H1 (cell line): ENCODE measurements around the gene DNAAF5. TPM values are rescaled to one million over a fixed set of nuclear protein-coding genes. Genes with fewer than 3 reads are reported as not detected.

Source experiments
- CTCF ChIA-PET: fragments of 300-600 bp; sonication (Branson Sonifier 250); formaldehyde crosslinking; loops from one replicate; lab custom pipeline; 2021; ENCODE audit not compliant: partially characterized antibody; lab: Charles Lee
- POLR2A ChIA-PET: fragments of 300-600 bp; sonication (Branson Sonifier 250); formaldehyde crosslinking; loops from one replicate; lab custom pipeline; 2021; ENCODE audit warnings: inconsistent platforms; ENCODE audit not compliant: partially characterized antibody; lab: Charles Lee
- DNase-seq, 2 experiments: peaks; one replicate each; pipeline versions ENCODE4 v3.0.0 to v3.0.0-alpha.2; 2010 to 2022; ENCODE audit warnings: low spot score in 2 of 2, low read depth in 1 of 2, mixed read lengths in 1 of 2
- FAIRE-seq: peaks from 2 replicates; lab custom pipeline; 2011; peaks lifted over from hg19 to GRCh38; lab: Jason Lieb, UNC
- H2AFZ ChIP-seq: 2 replicates; pipeline ENCODE4 v1.8.1; 2012; ENCODE audit warnings: low read length, inconsistent platforms
- H2AK5ac ChIP-seq: 2 replicates; pipeline ENCODE4 v1.6.1; 2013; ENCODE audit warnings: low read depth, low read length
- H2BK120ac ChIP-seq: replicated peaks from 2 replicates; pipeline ENCODE3; 2013; ENCODE audit warnings: low read depth, low read length, inconsistent platforms
- H2BK12ac ChIP-seq: 2 replicates; pipeline ENCODE4 v1.6.1; 2013; ENCODE audit warnings: low read depth, low read length
- H2BK15ac ChIP-seq: 2 replicates; pipeline ENCODE4 v1.6.1; 2013; ENCODE audit warnings: low read length
- H2BK20ac ChIP-seq: 2 replicates; pipeline ENCODE4 v1.6.1; 2013; ENCODE audit warnings: low read length
- H2BK5ac ChIP-seq: 2 replicates; pipeline ENCODE4 v1.6.1; 2013; ENCODE audit warnings: low read depth, low read length
- H3K14ac ChIP-seq: 2 replicates; pipeline ENCODE4 v1.6.1; 2013; ENCODE audit warnings: inconsistent platforms; ENCODE audit not compliant: insufficient read length
- H3K18ac ChIP-seq: 2 replicates; pipeline ENCODE4 v1.6.1; 2013; ENCODE audit warnings: low read length; ENCODE audit errors: extremely low read depth
- H3K23ac ChIP-seq: 2 replicates; pipeline ENCODE4 v1.6.1; 2013; ENCODE audit warnings: inconsistent platforms; ENCODE audit not compliant: insufficient read length
- H3K23me2 ChIP-seq: 2 replicates; pipeline ENCODE4 v1.6.1; 2013; ENCODE audit warnings: low read depth, low read length
- H3K27ac ChIP-seq: 2 replicates; pipeline ENCODE4 v1.6.1; 2011; ENCODE audit warnings: low read depth, low read length, inconsistent platforms
- H3K27me3 ChIP-seq, 4 experiments: replicated peaks in 1 of 4; 1 replicate in 1 of 4; 2 replicates in 3 of 4; pipeline versions ENCODE4 v1.6.1 to v1.8.1; 2011 to 2013; ENCODE audit warnings: low read length in 3 of 4, mild to moderate bottlenecking in 3 of 4, inconsistent platforms in 2 of 4, mixed read lengths in 2 of 4, moderate library complexity in 1 of 4; ENCODE audit not compliant: control insufficient read depth in 3 of 4, insufficient read depth in 3 of 4; ENCODE audit errors: extremely low read depth in 1 of 4
- H3K36me3 ChIP-seq, 4 experiments: 2 replicates each; pipeline versions ENCODE4 v1.6.1 to v1.8.1; 2011 to 2013; ENCODE audit warnings: mild to moderate bottlenecking in 4 of 4, low read length in 3 of 4, moderate library complexity in 2 of 4, control low read depth in 1 of 4, inconsistent platforms in 1 of 4; ENCODE audit not compliant: insufficient read depth in 4 of 4, control insufficient read depth in 2 of 4
- H3K4ac ChIP-seq: replicated peaks from 2 replicates; pipeline ENCODE3; 2013; ENCODE audit warnings: low read length, low read depth, mixed read lengths, inconsistent platforms; ENCODE audit not compliant: insufficient read length
- H3K4me1 ChIP-seq, 4 experiments: replicated peaks in 1 of 4; 1 replicate in 1 of 4; 2 replicates in 3 of 4; pipeline versions ENCODE4 v1.6.1 to v1.8.1; 2011 to 2013; ENCODE audit warnings: low read length in 3 of 4, inconsistent platforms in 2 of 4, mixed read lengths in 1 of 4; ENCODE audit not compliant: insufficient read depth in 4 of 4, control insufficient read depth in 3 of 4
- H3K4me2 ChIP-seq, 2 experiments: 2 replicates each; pipeline versions ENCODE4 v1.6.1 to v1.8.1; 2011 to 2013; ENCODE audit warnings: low read depth in 2 of 2, low read length in 2 of 2, control low read depth in 1 of 2, inconsistent platforms in 1 of 2, mild to moderate bottlenecking in 1 of 2; ENCODE audit not compliant: insufficient read depth in 1 of 2
- H3K4me3 ChIP-seq, 4 experiments: fragments of 200-600, 300-600 bp in 1 of 4; sonication (generic), shearing (Covaris generic), sonication (Bioruptor Twin) in 1 of 4; 2 replicates each; pipeline versions ENCODE4 v1.5.1 to v1.8.1; 2011 to 2016; ENCODE audit warnings: low read length in 4 of 4, low read depth in 3 of 4, control low read depth in 2 of 4, inconsistent platforms in 2 of 4, mild to moderate bottlenecking in 2 of 4, mixed read lengths in 1 of 4, moderate library complexity in 1 of 4; ENCODE audit not compliant: insufficient read depth in 2 of 4; ENCODE audit errors: extremely low read depth in 1 of 4
- H3K56ac ChIP-seq: replicated peaks from 2 replicates; pipeline ENCODE3; 2013; ENCODE audit warnings: low read depth, mild to moderate bottlenecking, mixed read lengths, low read length, inconsistent platforms; ENCODE audit not compliant: insufficient read length
- H3K79me1 ChIP-seq: 2 replicates; pipeline ENCODE4 v1.6.1; 2013; ENCODE audit warnings: low read depth, low read length, control low read depth
- H3K79me2 ChIP-seq, 2 experiments: 2 replicates each; pipeline versions ENCODE4 v1.6.1 to v1.8.1; 2012 to 2013; ENCODE audit warnings: low read length in 2 of 2, mild to moderate bottlenecking in 2 of 2, inconsistent platforms in 1 of 2; ENCODE audit not compliant: insufficient read depth in 2 of 2, control insufficient read depth in 1 of 2
- H3K9ac ChIP-seq, 4 experiments: replicated peaks in 1 of 4; 1 replicate in 1 of 4; 2 replicates in 3 of 4; pipeline versions ENCODE4 v1.6.1 to v1.8.1; 2011 to 2013; ENCODE audit warnings: low read depth in 3 of 4, low read length in 3 of 4, control low read depth in 2 of 4, mild to moderate bottlenecking in 2 of 4, moderate library complexity in 2 of 4, inconsistent platforms in 1 of 4; ENCODE audit errors: extremely low read depth in 1 of 4
- H3K9me3 ChIP-seq, 2 experiments: 2 replicates each; pipeline versions ENCODE4 v1.6.1 to v1.8.1; 2012 to 2013; ENCODE audit warnings: mild to moderate bottlenecking in 2 of 2, moderate library complexity in 2 of 2, control low read depth in 1 of 2, inconsistent platforms in 1 of 2, low read depth in 1 of 2, low read length in 1 of 2, mixed read lengths in 1 of 2; ENCODE audit not compliant: insufficient read depth in 2 of 2
- H4K20me1 ChIP-seq, 2 experiments: replicated peaks in 1 of 2; 2 replicates each; pipeline versions ENCODE3 to v1.8.1; 2011 to 2013; ENCODE audit warnings: inconsistent platforms in 2 of 2, low read length in 2 of 2, mild to moderate bottlenecking in 1 of 2; ENCODE audit not compliant: insufficient read depth in 2 of 2, control insufficient read depth in 1 of 2
- H4K5ac ChIP-seq: 2 replicates; pipeline ENCODE4 v1.6.1; 2013; ENCODE audit warnings: low read length, low read depth, mixed read lengths, inconsistent platforms; ENCODE audit not compliant: insufficient read length
- H4K8ac ChIP-seq: 2 replicates; pipeline ENCODE4 v1.8.0; 2013; ENCODE audit warnings: mild to moderate bottlenecking, moderate library complexity, low read length, inconsistent platforms; ENCODE audit not compliant: insufficient read depth; ENCODE audit errors: extremely low read depth
- H4K91ac ChIP-seq: replicated peaks from 2 replicates; pipeline ENCODE3; 2013; ENCODE audit warnings: low read length, mixed read lengths, inconsistent platforms; ENCODE audit not compliant: insufficient read length
- WGBS, 2 experiments: shearing (Covaris generic) in 1 of 2; methylation state at CpG; one replicate each; pipeline versions ENCODE4 v1.1.6 to v1.1.7; 2013 to 2015; ENCODE audit warnings: low lambda C conversion rate in 2 of 2, mixed read lengths in 2 of 2, inconsistent platforms in 1 of 2, low coverage in 1 of 2, missing lambda C conversion rate in 1 of 2; ENCODE audit not compliant: insufficient replicate concordance in 2 of 2, insufficient coverage in 1 of 2, insufficient read length in 1 of 2; ENCODE audit errors: extremely low coverage in 1 of 2, missing lambda C conversion rate in 1 of 2; 5-methylcytosine and 5-hydroxymethylcytosine counted together
- polyA plus RNA-seq, 7 experiments: library from polyadenylated mRNA; depleted of rRNA in 3 of 7; stranded (reverse) in 5 of 7; unstranded in 2 of 7; fragments of >200 nt in 5 of 7; fragments of 200-250 nt in 2 of 7; gene quantifications; 1 replicate in 5 of 7; 2 replicates in 1 of 7; 4 replicates in 1 of 7; pipeline versions ENCODE4 v1.2.1 to v1.2.3, GENCODE V29; 2011 to 2013; ENCODE audit warnings: missing spikeins in 2 of 7, mixed read lengths in 2 of 7
- total RNA-seq: library from RNA; stranded (reverse); fragmentation: NEBNext Ultra II Directional; extraction: Animal tissue kit (Norgen Biotek cat#: 25700); gene quantifications from 2 replicates; pipeline ENCODE4 v1.2.1, GENCODE V29; 2021
- TF ChIP-seq, protein P1 (sequence below): IDR thresholded peaks from 2 replicates; pipeline ENCODE4 v1.6.1; 2012; ENCODE audit warnings: low read length, inconsistent platforms

Gene DNAAF5
- total and polyA plus RNA-seq, 2 of the 8 experiments (the other 6 are each of a cell fraction or from before 2014, with no cell fraction given) = 55.1 to 95.9 TPM

DNA sequence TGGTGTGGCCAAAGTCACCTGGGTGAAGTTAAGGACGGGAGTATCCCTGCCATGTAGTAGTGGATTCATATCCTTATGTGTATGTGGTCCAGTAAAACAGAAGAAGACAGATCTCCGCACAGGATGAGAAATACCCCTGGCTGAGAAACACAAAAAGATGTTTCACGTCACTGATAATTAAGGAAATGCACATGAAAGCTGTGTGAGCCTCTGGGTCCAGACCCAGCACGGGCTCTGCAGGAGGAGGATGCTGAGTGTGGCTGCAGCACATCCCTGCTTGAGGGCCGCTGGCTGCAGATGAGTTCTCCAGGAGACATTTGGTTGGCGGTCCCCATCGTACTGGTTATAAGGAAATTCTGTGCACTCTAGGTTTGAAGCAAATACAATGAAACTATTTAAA, 97.6 kb downstream of the DNAAF5 start:
- H2BK12ac ChIP-seq = no peak overlapping the region
- H2BK120ac ChIP-seq = no peak overlapping the region
- H3K4me1 ChIP-seq = peaks cover 3 to 20% (median 7%) of the 10 kb centered on the region in 4 experiments; a peak in 6 of 7 replicates
- no peak overlapping the region for H2BK20ac ChIP-seq
- 87% methylated on average over 7 of the region's 7 CpGs; no CpG with 5 or more reads in 1 of the 2 experiments for WGBS, 2 experiments
- no peak for FAIRE-seq
- no peak overlapping the region for H2AFZ ChIP-seq
- no peak overlapping the region for H3K4me3 ChIP-seq
- peaks cover 21% of the 10 kb centered on the region for H3K79me1 ChIP-seq
- H3K9me3 ChIP-seq = no peaks in the 10 kb centered on the region
- H3K9ac ChIP-seq = no peak overlapping the region
- H3K79me2 ChIP-seq = peaks cover 63 to 98% of the 10 kb centered on the region in 2 experiments
- no peak overlapping the region for H3K27ac ChIP-seq
- no peak overlapping the region for H3K23ac ChIP-seq
- H3K4me2 ChIP-seq = no peak overlapping the region
- H2BK5ac ChIP-seq = 0 out of 2 replicates have a peak overlapping the region, but pooled peaks have one; percentile 52
- H3K14ac ChIP-seq = no peak overlapping the region
- H4K8ac ChIP-seq = no peak overlapping the region
- no peak for DNase-seq
- peaks cover 35 to 46% of the 10 kb centered on the region in 2 experiments for H4K20me1 ChIP-seq
- no peak overlapping the region for H2AK5ac ChIP-seq
- H4K5ac ChIP-seq = no peak overlapping the region
- ChIA-PET CTCF (interaction anchor here (0.9 to 1.1 kb wide), 2 partner anchors 37 to 191 kb away, joined by 3 read pairs; no protein-coding TSS in a partner anchor), POLR2A (no interaction called here)
- H3K56ac ChIP-seq = no peak overlapping the region
- no peaks in the 10 kb centered on the region for H3K23me2 ChIP-seq
- no peak overlapping the region for H3K18ac ChIP-seq
- no peak overlapping the region for H2BK15ac ChIP-seq
- no peaks in the 10 kb centered on the region; a peak in 1 of 8 replicates for H3K36me3 ChIP-seq
- H3K27me3 ChIP-seq = no peaks in the 10 kb centered on the region
- no peak overlapping the region for H4K91ac ChIP-seq
- H3K4ac ChIP-seq = no peak overlapping the region
- TF ChIP-seq, protein P1, sequence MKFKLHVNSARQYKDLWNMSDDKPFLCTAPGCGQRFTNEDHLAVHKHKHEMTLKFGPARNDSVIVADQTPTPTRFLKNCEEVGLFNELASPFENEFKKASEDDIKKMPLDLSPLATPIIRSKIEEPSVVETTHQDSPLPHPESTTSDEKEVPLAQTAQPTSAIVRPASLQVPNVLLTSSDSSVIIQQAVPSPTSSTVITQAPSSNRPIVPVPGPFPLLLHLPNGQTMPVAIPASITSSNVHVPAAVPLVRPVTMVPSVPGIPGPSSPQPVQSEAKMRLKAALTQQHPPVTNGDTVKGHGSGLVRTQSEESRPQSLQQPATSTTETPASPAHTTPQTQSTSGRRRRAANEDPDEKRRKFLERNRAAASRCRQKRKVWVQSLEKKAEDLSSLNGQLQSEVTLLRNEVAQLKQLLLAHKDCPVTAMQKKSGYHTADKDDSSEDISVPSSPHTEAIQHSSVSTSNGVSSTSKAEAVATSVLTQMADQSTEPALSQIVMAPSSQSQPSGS = no peak
